Liver (tissue), 9 donors: ENCODE measurements around the gene LMF2. TPM values are rescaled to one million over a fixed set of nuclear protein-coding genes. Genes with fewer than 3 reads are reported as not detected.

ENCODE experiments used
- DNase-seq: peaks from one replicate; pipeline ENCODE4 v3.0.0-alpha.2; 2017; ENCODE audit warnings: low spot score
- H3K27ac ChIP-seq, 2 donors: one replicate each; pipeline ENCODE4 v1.7.0; 2013; ENCODE audit warnings: inconsistent platforms in 2 of 2, low read length in 2 of 2, control low read depth in 1 of 2, low read depth in 1 of 2, mild to moderate bottlenecking in 1 of 2
- H3K27me3 ChIP-seq, 4 donors: one replicate each; pipeline versions ENCODE4 v1.6.1 to v1.7.0; 2013; ENCODE audit warnings: low read length in 3 of 4, inconsistent platforms in 1 of 4, mild to moderate bottlenecking in 1 of 4, moderate library complexity in 1 of 4; ENCODE audit not compliant: control insufficient read depth in 4 of 4, insufficient read depth in 4 of 4
- H3K36me3 ChIP-seq, 4 donors: one replicate each; pipeline versions ENCODE4 v1.6.1 to v1.7.0; 2013; ENCODE audit warnings: low read length in 3 of 4, mild to moderate bottlenecking in 3 of 4, low read depth in 1 of 4, moderate library complexity in 1 of 4; ENCODE audit not compliant: control insufficient read depth in 4 of 4, insufficient read depth in 3 of 4
- H3K4me1 ChIP-seq, 4 donors: one replicate each; pipeline versions ENCODE4 v1.6.1 to v1.7.0; 2013; ENCODE audit warnings: low read length in 3 of 4, mild to moderate bottlenecking in 3 of 4, moderate library complexity in 1 of 4; ENCODE audit not compliant: control insufficient read depth in 4 of 4, insufficient read depth in 4 of 4
- H3K4me3 ChIP-seq, 3 donors: one replicate each; pipeline versions ENCODE4 v1.6.1 to v1.7.0; 2013; ENCODE audit warnings: low read length in 3 of 3, control low read depth in 1 of 3, low read depth in 1 of 3, mild to moderate bottlenecking in 1 of 3
- H3K9ac ChIP-seq, 2 donors: one replicate each; pipeline ENCODE4 v1.7.0; 2013; ENCODE audit warnings: low read length in 2 of 2, mild to moderate bottlenecking in 2 of 2, moderate library complexity in 2 of 2, control low read depth in 1 of 2, low read depth in 1 of 2
- H3K9me3 ChIP-seq, 4 donors: one replicate each; pipeline versions ENCODE4 v1.6.1 to v1.7.0; 2013; ENCODE audit warnings: low read length in 3 of 4; ENCODE audit not compliant: control insufficient read depth in 4 of 4
- EGR1 ChIP-seq, 2 donors: IDR thresholded peaks; 2 replicates each; pipeline ENCODE4 v1.6.1; 2016 to 2018; ENCODE audit warnings: antibody characterized with exemption in 2 of 2, low read depth in 2 of 2
- FOXA1 ChIP-seq: IDR thresholded peaks from 2 replicates; pipeline ENCODE4 v1.6.1; 2016; ENCODE audit warnings: antibody characterized with exemption
- FOXA2 ChIP-seq: IDR thresholded peaks from 2 replicates; pipeline ENCODE4 v1.6.1; 2016; ENCODE audit warnings: antibody characterized with exemption
- GABPA ChIP-seq, 2 donors: IDR thresholded peaks in 1 of 2; conservative IDR thresholded peaks in 1 of 2; 2 replicates each; pipeline ENCODE4 v1.6.1; 2016; ENCODE audit warnings: antibody characterized with exemption in 2 of 2, mild to moderate bottlenecking in 1 of 2, moderate library complexity in 1 of 2
- HNF4A ChIP-seq, 2 donors: conservative IDR thresholded peaks; 2 replicates each; pipeline ENCODE4 v1.6.1; 2016; ENCODE audit warnings: antibody characterized with exemption in 2 of 2, mild to moderate bottlenecking in 2 of 2
- HNF4G ChIP-seq: IDR thresholded peaks from 2 replicates; pipeline ENCODE4 v1.6.1; 2016; ENCODE audit warnings: antibody characterized with exemption
- JUND ChIP-seq, 2 donors: IDR thresholded peaks; 2 replicates each; pipeline ENCODE4 v1.6.1; 2016; ENCODE audit warnings: antibody characterized with exemption in 2 of 2
- MAX ChIP-seq: IDR thresholded peaks from 2 replicates; pipeline ENCODE4 v1.6.1; 2016; ENCODE audit warnings: antibody characterized with exemption
- NR2F2 ChIP-seq: IDR thresholded peaks from 2 replicates; pipeline ENCODE4 v1.6.1; 2016; ENCODE audit warnings: antibody characterized with exemption
- RAD21 ChIP-seq, 2 donors: IDR thresholded peaks; 2 replicates each; pipeline ENCODE4 v1.6.1; 2016; ENCODE audit warnings: antibody characterized with exemption in 2 of 2, mild to moderate bottlenecking in 2 of 2
- REST ChIP-seq: IDR thresholded peaks from 2 replicates; pipeline ENCODE4 v1.6.1; 2016; ENCODE audit warnings: antibody characterized with exemption, mild to moderate bottlenecking
- RXRA ChIP-seq, 2 donors: IDR thresholded peaks; 2 replicates each; pipeline ENCODE4 v1.6.1; 2017 to 2018; ENCODE audit warnings: antibody characterized with exemption in 2 of 2, mild to moderate bottlenecking in 1 of 2
- SP1 ChIP-seq: IDR thresholded peaks from 2 replicates; pipeline ENCODE4 v1.6.1; 2018; ENCODE audit warnings: antibody characterized with exemption, mild to moderate bottlenecking
- TAF1 ChIP-seq: conservative IDR thresholded peaks from 2 replicates; pipeline ENCODE4 v1.6.1; 2016; ENCODE audit warnings: antibody characterized with exemption, mild to moderate bottlenecking
- YY1 ChIP-seq: IDR thresholded peaks from 2 replicates; pipeline ENCODE4 v1.6.1; 2016; ENCODE audit warnings: antibody characterized with exemption, mild to moderate bottlenecking
- WGBS: extraction: QIAGEN DNeasy Blood & Tissue Kit; methylation state at CpG from one replicate; pipeline ENCODE4 v1.1.7; 2013; 5-methylcytosine and 5-hydroxymethylcytosine counted together
- polyA plus RNA-seq, 2 donors: library from polyadenylated mRNA; stranded (reverse) in 1 of 2; unstranded in 1 of 2; fragments of 200-250 nt in 1 of 2; fragments of >200 nt in 1 of 2; fragmentation: Nextera tagmentation in 1 of 2; extraction: Ambion mirVana in 1 of 2; gene quantifications; one replicate each; pipeline versions ENCODE4 v1.2.1 to v1.2.3, GENCODE V29; 2013 to 2015
- total RNA-seq, 2 donors: library from RNA; depleted of rRNA; stranded (reverse); fragments of >200 nt; gene quantifications; one replicate each; pipeline ENCODE4 v1.2.3, GENCODE V29; 2014
- TF ChIP-seq, protein P1 (sequence below): fragments of 150-350 bp; IDR thresholded peaks from 2 replicates; pipeline ENCODE4 v1.5.1; 2017; ENCODE audit warnings: improper control_type of control experiment, low read depth, low read length; ENCODE audit not compliant: missing input control
- TF ChIP-seq, protein P2 (sequence below): IDR thresholded peaks from 2 replicates; pipeline ENCODE4 v1.6.1; 2016; ENCODE audit warnings: antibody characterized with exemption
- TF ChIP-seq, protein P3 (sequence below): IDR thresholded peaks from 2 replicates; pipeline ENCODE4 v1.6.1; 2016; ENCODE audit warnings: antibody characterized with exemption
- donor health status: healthy.
- donor health status: healthy.
- donor health status: healthy.
- donor health status: healthy.
- donor health status: healthy.

The LMF2 gene
- total and polyA plus RNA-seq, 4 donors = 16.7 to 35.6 (median 25.9) TPM

DNA sequence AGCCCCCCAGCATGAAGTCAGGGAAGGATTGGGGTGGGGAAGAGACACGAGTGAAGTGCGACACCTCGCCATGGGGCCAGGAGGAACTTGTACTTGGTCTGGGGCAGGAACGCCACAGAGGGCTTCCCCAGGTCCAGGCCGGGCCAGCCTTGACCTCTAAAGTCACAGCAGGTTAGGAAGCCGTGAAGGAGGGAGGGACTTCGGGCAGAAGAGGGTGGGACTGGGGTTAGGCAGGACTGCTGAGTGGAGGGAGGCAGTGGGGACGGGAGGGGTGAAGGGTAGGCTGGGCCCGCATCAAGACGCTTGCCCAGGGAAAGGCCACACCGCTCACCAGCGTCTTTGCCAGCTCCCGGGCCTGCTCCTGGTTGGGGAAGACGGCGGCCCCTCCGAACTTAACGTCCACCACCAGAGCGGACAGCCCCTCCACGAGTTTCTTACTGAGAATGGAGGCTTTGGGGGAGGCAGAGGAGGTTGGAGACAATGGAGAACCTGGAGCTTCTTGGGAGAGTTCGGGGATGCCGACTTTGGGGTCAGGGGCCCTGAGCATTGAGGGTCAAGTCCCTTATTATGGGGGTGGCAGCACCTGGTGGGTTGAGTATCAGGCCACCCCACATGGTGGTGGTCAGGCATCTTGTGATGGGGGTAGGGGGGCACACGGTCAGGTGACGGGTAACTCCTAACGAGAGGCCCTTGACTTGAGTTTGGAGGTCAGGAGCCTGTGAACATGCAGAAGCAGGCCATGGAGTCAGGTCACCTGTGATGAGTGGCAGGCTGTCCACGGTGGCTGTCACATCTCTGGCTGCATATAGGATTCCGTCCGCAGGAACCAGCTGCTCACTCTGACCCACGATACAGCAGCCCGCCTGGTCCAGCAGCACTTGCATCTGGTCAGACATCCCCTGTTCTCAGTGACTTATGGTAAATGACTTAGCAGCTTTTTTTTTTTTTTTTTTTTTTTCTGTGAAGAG, 19.6 kb upstream of the LMF2 start (continued):
- TF ChIP-seq SP1 (no peak), TAF1 (no peak), HNF4A (conservative IDR thresholded peaks at IDR 0.05) (peak; percentile 21 to 47), JUND (IDR thresholded peaks at IDR 0.05) (no peak)

DNA sequence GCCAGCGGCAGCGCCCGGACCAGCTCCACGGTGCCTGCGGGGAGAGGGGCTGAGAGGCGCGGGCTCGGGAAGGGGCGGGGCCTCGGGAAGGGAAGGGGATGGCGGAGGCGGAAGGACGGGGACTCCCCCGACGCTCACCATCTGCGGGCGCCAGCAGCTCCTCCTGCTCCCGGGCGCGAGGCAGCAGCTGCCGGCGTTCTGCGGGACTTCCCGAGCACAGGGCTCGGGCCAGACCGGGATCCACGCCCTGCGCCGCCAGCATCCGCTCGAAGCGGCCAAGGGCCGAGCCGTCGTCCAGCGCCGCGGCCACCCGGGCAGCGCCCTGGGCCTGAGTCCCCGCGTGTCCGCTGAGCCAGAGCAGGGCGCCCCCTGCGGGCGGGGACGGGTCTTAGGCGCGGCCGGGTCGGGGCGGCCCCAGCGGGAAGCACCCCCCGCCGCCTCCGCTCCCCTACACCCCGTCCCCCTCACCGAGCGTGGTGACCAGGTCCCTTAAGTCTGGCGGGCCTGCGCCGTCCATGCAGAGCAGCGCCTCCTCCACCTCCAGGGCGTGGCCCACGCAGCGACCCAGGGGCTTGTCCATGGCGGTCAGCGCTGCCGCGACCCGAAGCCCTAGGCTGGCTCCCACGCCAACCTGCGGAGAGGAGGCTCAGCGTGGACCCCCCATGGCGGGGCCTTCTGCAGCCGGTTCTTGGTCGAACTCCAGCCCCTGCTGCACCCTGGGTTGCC, 18.8 kb upstream of the LMF2 start:
- peak overlapping the region; percentile 92 to 96 for H3K27ac ChIP-seq
- H3K9me3 ChIP-seq = no peaks in the 10 kb centered on the region
- H3K9ac ChIP-seq = peak overlapping the region; percentile 17 to 59
- peak overlapping the region; percentile 44 to 77 (median 73) for H3K4me3 ChIP-seq
- peak; percentile 78 for DNase-seq
- under 1% methylated on average over 77 of the region's 77 CpGs for WGBS
- peaks cover 13 to 61% (median 31%) of the 10 kb centered on the region in 4 donors for H3K4me1 ChIP-seq
- H3K27me3 ChIP-seq = no peaks in the 10 kb centered on the region
- H3K36me3 ChIP-seq = peaks cover 9 to 25% (median 11%) of the 10 kb centered on the region in 4 donors
- TF ChIP-seq REST = no peak
- TF ChIP-seq, protein P1, sequence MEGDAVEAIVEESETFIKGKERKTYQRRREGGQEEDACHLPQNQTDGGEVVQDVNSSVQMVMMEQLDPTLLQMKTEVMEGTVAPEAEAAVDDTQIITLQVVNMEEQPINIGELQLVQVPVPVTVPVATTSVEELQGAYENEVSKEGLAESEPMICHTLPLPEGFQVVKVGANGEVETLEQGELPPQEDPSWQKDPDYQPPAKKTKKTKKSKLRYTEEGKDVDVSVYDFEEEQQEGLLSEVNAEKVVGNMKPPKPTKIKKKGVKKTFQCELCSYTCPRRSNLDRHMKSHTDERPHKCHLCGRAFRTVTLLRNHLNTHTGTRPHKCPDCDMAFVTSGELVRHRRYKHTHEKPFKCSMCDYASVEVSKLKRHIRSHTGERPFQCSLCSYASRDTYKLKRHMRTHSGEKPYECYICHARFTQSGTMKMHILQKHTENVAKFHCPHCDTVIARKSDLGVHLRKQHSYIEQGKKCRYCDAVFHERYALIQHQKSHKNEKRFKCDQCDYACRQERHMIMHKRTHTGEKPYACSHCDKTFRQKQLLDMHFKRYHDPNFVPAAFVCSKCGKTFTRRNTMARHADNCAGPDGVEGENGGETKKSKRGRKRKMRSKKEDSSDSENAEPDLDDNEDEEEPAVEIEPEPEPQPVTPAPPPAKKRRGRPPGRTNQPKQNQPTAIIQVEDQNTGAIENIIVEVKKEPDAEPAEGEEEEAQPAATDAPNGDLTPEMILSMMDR = peak; percentile 51

DNA sequence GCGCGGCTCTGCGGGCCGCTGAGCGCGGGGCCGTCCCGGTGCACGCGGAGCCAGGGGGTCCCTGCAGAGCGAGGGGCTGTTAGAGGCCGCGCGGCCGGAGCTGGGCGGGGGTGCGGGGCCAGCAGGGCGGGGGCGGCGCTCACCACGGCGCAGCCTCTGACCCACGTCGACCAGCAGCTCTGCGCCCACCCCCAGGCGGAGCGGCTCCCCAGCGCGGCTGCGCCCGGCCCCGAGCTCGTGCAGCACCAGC, 18.3 kb upstream of the LMF2 start:
- Histone ChIP-seq H3K4me3 (peak overlapping the region; percentile 44 to 77 (median 73)), H3K4me1 (peaks cover 13 to 61% (median 31%) of the 10 kb centered on the region in 4 donors), H3K27ac (peak overlapping the region; percentile 92 to 96), H3K9me3 (no peaks in the 10 kb centered on the region), H3K27me3 (no peaks in the 10 kb centered on the region), H3K9ac (no peak overlapping the region), H3K36me3 (peaks cover 9 to 29% (median 11%) of the 10 kb centered on the region in 4 donors)
- TF ChIP-seq, protein P2, sequence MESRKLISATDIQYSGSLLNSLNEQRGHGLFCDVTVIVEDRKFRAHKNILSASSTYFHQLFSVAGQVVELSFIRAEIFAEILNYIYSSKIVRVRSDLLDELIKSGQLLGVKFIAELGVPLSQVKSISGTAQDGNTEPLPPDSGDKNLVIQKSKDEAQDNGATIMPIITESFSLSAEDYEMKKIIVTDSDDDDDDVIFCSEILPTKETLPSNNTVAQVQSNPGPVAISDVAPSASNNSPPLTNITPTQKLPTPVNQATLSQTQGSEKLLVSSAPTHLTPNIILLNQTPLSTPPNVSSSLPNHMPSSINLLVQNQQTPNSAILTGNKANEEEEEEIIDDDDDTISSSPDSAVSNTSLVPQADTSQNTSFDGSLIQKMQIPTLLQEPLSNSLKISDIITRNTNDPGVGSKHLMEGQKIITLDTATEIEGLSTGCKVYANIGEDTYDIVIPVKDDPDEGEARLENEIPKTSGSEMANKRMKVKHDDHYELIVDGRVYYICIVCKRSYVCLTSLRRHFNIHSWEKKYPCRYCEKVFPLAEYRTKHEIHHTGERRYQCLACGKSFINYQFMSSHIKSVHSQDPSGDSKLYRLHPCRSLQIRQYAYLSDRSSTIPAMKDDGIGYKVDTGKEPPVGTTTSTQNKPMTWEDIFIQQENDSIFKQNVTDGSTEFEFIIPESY = no peak
- TF ChIP-seq EGR1 (IDR thresholded peaks at IDR 0.05; ENCODE audit: low read depth in 2 of 2) (no peak), GABPA (IDR thresholded peaks at IDR 0.05 in 1 of 2, conservative IDR thresholded peaks at IDR 0.05 in 1 of 2) (no peak), MAX (no peak), RAD21 (IDR thresholded peaks at IDR 0.05) (no peak), YY1 (no peak), SP1 (no peak), JUND (IDR thresholded peaks at IDR 0.05) (no peak), RXRA (IDR thresholded peaks at IDR 0.05) (no peak), NR2F2 (no peak), FOXA2 (no peak), TAF1 (no peak), FOXA1 (no peak), HNF4G (no peak)
- TF ChIP-seq, protein P3, sequence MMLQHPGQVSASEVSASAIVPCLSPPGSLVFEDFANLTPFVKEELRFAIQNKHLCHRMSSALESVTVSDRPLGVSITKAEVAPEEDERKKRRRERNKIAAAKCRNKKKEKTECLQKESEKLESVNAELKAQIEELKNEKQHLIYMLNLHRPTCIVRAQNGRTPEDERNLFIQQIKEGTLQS = no peak
- TF ChIP-seq, protein P1 = no peak
- DNase-seq = no peak
- under 1% methylated on average over 33 of the region's 33 CpGs for WGBS
